ENCODE results near the gene RAPGEF6. TPM values are rescaled to one million over a fixed set of nuclear protein-coding genes. Genes with fewer than 3 reads are reported as not detected.

The RAPGEF6 gene
- total and polyA plus RNA-seq, 9 of the 15 experiments (the other 6 are each of a cell fraction or from before 2014, with no cell fraction given): 2.7 to 23.4 (median 12.7) TPM

GRCh38 chr5:131382407-131383395 lies 252.3 kb downstream of the RAPGEF6 start:
- no peaks in the 10 kb centered on the region for H3K9me1 ChIP-seq (ENCODE audit: control insufficient read depth, insufficient read depth, low read length)
- intact Hi-C loops (cut with micrococcal nuclease) (loop anchor here (1.0 to 10.0 kb wide), 5 partner anchors 118 to 488 kb away; partner anchors contain the start of gene CDC42SE2), in situ Hi-C loops (cut with MboI) (loop anchor here (5.0 to 25.0 kb wide), 2 partner anchors 215 to 495 kb away; partner anchors contain the start of gene HINT1)
- FAIRE-seq: peak; percentile 94
- BruUV-seq (replicated peaks): no TSS peak
- H3K36me3 ChIP-seq (ENCODE audit: control insufficient read depth, insufficient read depth, low read length): peaks cover 24% of the 10 kb centered on the region
- ATAC-seq: peak; percentile 90
- no peaks in the 10 kb centered on the region for H4K20me1 ChIP-seq (replicated peaks; ENCODE audit: control insufficient read depth, insufficient read depth, low read length)
- H3K27me3 ChIP-seq (ENCODE audit: control insufficient read depth in 2 of 2, insufficient read depth in 2 of 2, low read length in 2 of 2): no peaks in the 10 kb centered on the region
- peak; percentile 58 to 86 (median 72) for DNase-seq (ENCODE audit: extremely low read depth in 1 of 4, low spot score in 3 of 4)
- no peak overlapping the region for H2AFZ ChIP-seq (ENCODE audit: low read depth, low read length)
- no peak overlapping the region for H3K9ac ChIP-seq (ENCODE audit: insufficient read depth in 1 of 2, low read depth in 2 of 2, low read length in 2 of 2)
- H3K4me2 ChIP-seq (ENCODE audit: insufficient read depth, low read length): peak overlapping the region; percentile 14; the same call in 1 of the 2 replicates
- no peaks in the 10 kb centered on the region for H3K9me3 ChIP-seq (replicated peaks; ENCODE audit: control insufficient read depth, insufficient read depth, low read depth, low read length)
- CTCF ChIA-PET (ENCODE audit: low intra/inter-chr PET ratio): interaction anchor here (0.6 kb wide), 1 partner anchor 392 kb away, joined by 3 read pairs; no protein-coding TSS in a partner anchor
- H3K79me2 ChIP-seq (ENCODE audit: control insufficient read depth, insufficient read depth, low read length): peaks cover 71% of the 10 kb centered on the region
- no peak overlapping the region for H3K4me3 ChIP-seq
- H3K27ac ChIP-seq (ENCODE audit: extremely low read depth, low read depth, low read length): peak overlapping the region; percentile 26; the same call in 2 of the 3 replicates
- POLR2A ChIA-PET: interaction anchor here (0.6 to 1.5 kb wide), 7 partner anchors 10 to 227 kb away, joined by 3 to 10 read pairs (median 3); no protein-coding TSS in a partner anchor
- H3K4me1 ChIP-seq (replicated peaks in 1 of 2; ENCODE audit: control insufficient read depth in 2 of 2, insufficient read depth in 2 of 2, low read length in 2 of 2): peaks cover 10 to 67% of the 10 kb centered on the region in 2 experiments
- 3% methylated on average over 3 of the region's 3 CpGs for WGBS (ENCODE audit: insufficient coverage, low coverage, missing lambda C conversion rate)
- TF ChIP-seq HMBOX1 (IDR thresholded peaks at IDR 0.05) (0 out of 2 replicates have a peak, but pooled peaks have one; percentile 20), ATF4 (CRISPR knock-in tag; IDR thresholded peaks at IDR 0.05) (0 out of 2 replicates have a peak, but pooled peaks have one; percentile 17), PML (IDR thresholded peaks at IDR 0.05; ENCODE audit: low read length) (peak; percentile 35; the same call in 1 of the 2 replicates), SMARCC2 (IDR thresholded peaks at IDR 0.05; ENCODE audit: low read depth) (no peak), MYC (IDR thresholded peaks at IDR 0.05; ENCODE audit: low read depth, low read length) (0 out of 2 replicates have a peak, but pooled peaks have one; percentile 18), MYC (CRISPR knock-in tag; IDR thresholded peaks at IDR 0.05; ENCODE audit: borderline replicate concordance, low read depth) (no peak), EP300 (IDR thresholded peaks at IDR 0.05; ENCODE audit: low read length) (peak; percentile 75), ZNF384 (IDR thresholded peaks at IDR 0.05; ENCODE audit: low read depth, low read length) (0 out of 2 replicates have a peak, but pooled peaks have one; percentile 22), LCOR (CRISPR knock-in tag; IDR thresholded peaks at IDR 0.05) (no peak), ZNF583 (CRISPR knock-in tag; IDR thresholded peaks at IDR 0.05) (no peak), SOX6 (IDR thresholded peaks at IDR 0.05) (peak; percentile 70), EHMT2 (IDR thresholded peaks at IDR 0.05) (0 out of 2 replicates have a peak, but pooled peaks have one; percentile 15), SRF (CRISPR knock-in tag; IDR thresholded peaks at IDR 0.05) (0 out of 4 replicates have a peak, but pooled peaks of 1 of the 2 experiments have one; percentile 49), PHB (CRISPR knock-in tag; IDR thresholded peaks at IDR 0.05) (no peak), BCL6 (CRISPR knock-in tag; IDR thresholded peaks at IDR 0.05) (0 out of 2 replicates have a peak, but pooled peaks have one; percentile 28), PHF20 (IDR thresholded peaks at IDR 0.05; ENCODE audit: partially characterized antibody) (no peak), FOXA3 (CRISPR knock-in tag; conservative IDR thresholded peaks at IDR 0.05 in 1 of 2, IDR thresholded peaks at IDR 0.05 in 1 of 2) (peak in 1 of 2 experiments; percentile 57; a peak in 2 of 4 replicates)
- TF ChIP-seq, protein P1, sequence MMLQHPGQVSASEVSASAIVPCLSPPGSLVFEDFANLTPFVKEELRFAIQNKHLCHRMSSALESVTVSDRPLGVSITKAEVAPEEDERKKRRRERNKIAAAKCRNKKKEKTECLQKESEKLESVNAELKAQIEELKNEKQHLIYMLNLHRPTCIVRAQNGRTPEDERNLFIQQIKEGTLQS (IDR thresholded peaks at IDR 0.05): no peak
- TF ChIP-seq, protein P1 (CRISPR knock-in tag; conservative IDR thresholded peaks at IDR 0.05): peak; percentile 33; the same call in 1 of the 2 replicates

Data from K562 (cell line).